Adrenal gland (tissue), 5 donors: ENCODE data around the gene LSAMP.

ENCODE experiments used
- POLR2A ChIP-seq, 2 donors: fragments of 450-650 bp; IDR thresholded peaks; one replicate each; pipeline ENCODE4 v1.6.1; 2017; ENCODE audit warnings: antibody characterized with exemption in 2 of 2, mild to moderate bottlenecking in 2 of 2, moderate library complexity in 1 of 2
- TF ChIP-seq, protein P1 (sequence below), 6 experiments: fragments of 450-650 bp in 4 of 6; fragments of 200-600 bp in 2 of 6; sonication (generic) in 1 of 6; IDR thresholded peaks; 1 replicate in 5 of 6; 2 replicates in 1 of 6; pipeline versions ENCODE4 v1.5.1 to v1.8.0; 2016 to 2021; ENCODE audit warnings: antibody characterized with exemption in 6 of 6, mild to moderate bottlenecking in 2 of 6, moderate library complexity in 1 of 6
- donor health status: DM: no; HTN: no; CAD: no.

DNA sequence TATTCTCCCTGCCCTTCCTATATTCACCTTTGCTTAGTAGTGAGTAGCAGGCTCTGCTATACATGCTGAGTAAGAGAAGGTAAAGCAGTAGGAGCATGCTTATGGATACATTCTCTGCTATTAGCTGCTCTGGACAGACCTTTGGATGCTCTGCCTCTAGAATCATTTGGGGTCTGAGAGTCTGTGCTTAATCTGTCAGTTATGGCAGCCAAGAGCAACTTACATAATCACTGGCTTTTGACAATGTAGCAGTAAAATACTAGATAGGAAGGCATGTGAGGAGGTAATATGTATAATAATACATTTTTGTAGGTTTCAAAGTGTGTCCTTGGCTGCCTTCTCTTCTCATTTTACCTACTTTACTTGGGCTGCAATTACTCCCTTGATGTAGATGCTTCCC is 544.3 kb downstream of the LSAMP start:
- TF ChIP-seq, protein P1, sequence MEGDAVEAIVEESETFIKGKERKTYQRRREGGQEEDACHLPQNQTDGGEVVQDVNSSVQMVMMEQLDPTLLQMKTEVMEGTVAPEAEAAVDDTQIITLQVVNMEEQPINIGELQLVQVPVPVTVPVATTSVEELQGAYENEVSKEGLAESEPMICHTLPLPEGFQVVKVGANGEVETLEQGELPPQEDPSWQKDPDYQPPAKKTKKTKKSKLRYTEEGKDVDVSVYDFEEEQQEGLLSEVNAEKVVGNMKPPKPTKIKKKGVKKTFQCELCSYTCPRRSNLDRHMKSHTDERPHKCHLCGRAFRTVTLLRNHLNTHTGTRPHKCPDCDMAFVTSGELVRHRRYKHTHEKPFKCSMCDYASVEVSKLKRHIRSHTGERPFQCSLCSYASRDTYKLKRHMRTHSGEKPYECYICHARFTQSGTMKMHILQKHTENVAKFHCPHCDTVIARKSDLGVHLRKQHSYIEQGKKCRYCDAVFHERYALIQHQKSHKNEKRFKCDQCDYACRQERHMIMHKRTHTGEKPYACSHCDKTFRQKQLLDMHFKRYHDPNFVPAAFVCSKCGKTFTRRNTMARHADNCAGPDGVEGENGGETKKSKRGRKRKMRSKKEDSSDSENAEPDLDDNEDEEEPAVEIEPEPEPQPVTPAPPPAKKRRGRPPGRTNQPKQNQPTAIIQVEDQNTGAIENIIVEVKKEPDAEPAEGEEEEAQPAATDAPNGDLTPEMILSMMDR (IDR thresholded peaks at IDR 0.05) = no peak
- no peak for TF ChIP-seq POLR2A (IDR thresholded peaks at IDR 0.05)
